ENCODE measurements around the gene CFAP74.

The CFAP74 gene

GRCh38 chr1:1968767-1969504 is 34.6 kb downstream of the CFAP74 start:
- no peaks in the 10 kb centered on the region for H3K4me1 Mint-ChIP-seq

GRCh38 chr1:1967879-1968278 is 35.7 kb downstream of the CFAP74 start:
- H3K4me1 Mint-ChIP-seq = no peaks in the 10 kb centered on the region
- no peaks in the 10 kb centered on the region for H3K36me3 Mint-ChIP-seq
- peaks cover 13% of the 10 kb centered on the region for H3K9me3 Mint-ChIP-seq
- CTCF ChIA-PET = no interaction called here
- DNase-seq = no peak
- H3K27me3 Mint-ChIP-seq = peaks cover 15% of the 10 kb centered on the region
- H3K27ac Mint-ChIP-seq = no peak overlapping the region
- no peak overlapping the region for H3K4me3 Mint-ChIP-seq

More at GRCh38 chr1:1968767-1969504, 34.6 kb downstream of the CFAP74 start:
- Mint-ChIP-seq H3K9me3 (peaks cover 13% of the 10 kb centered on the region), H3K27me3 (peaks cover 15% of the 10 kb centered on the region), H3K4me3 (no peak overlapping the region), H3K27ac (no peak overlapping the region), H3K36me3 (no peaks in the 10 kb centered on the region)
- no peak for DNase-seq
- CTCF ChIA-PET = no interaction called here

- Mint-ChIP-seq H3K4me1 (no peaks in the 10 kb centered on the region), H3K27ac (no peak overlapping the region), H3K36me3 (no peaks in the 10 kb centered on the region), H3K27me3 (peaks cover 19% of the 10 kb centered on the region), H3K4me3 (no peak overlapping the region), H3K9me3 (peaks cover 13% of the 10 kb centered on the region)
- no peak for DNase-seq
- CTCF ChIA-PET = no interaction called here
These were observed 36.4 kb downstream of the CFAP74 start for GRCh38 chr1:1967151-1967550.

GRCh38 chr1:1966071-1966740 is 37.4 kb downstream of the CFAP74 start:
- peaks cover 9% of the 10 kb centered on the region for H3K9me3 Mint-ChIP-seq

GRCh38 chr1:1965546-1965945 is 38.0 kb downstream of the CFAP74 start:
- CTCF ChIA-PET = no interaction called here
- no peaks in the 10 kb centered on the region for H3K4me1 Mint-ChIP-seq
- peaks cover 3% of the 10 kb centered on the region for H3K9me3 Mint-ChIP-seq
- no peak overlapping the region for H3K27ac Mint-ChIP-seq
- H3K27me3 Mint-ChIP-seq = peaks cover 35% of the 10 kb centered on the region
- no peak overlapping the region for H3K4me3 Mint-ChIP-seq
- no peaks in the 10 kb centered on the region for H3K36me3 Mint-ChIP-seq
- no peak for DNase-seq

More at GRCh38 chr1:1966071-1966740, 37.4 kb downstream of the CFAP74 start:
- H3K4me3 Mint-ChIP-seq = no peak overlapping the region
- peaks cover 29% of the 10 kb centered on the region for H3K27me3 Mint-ChIP-seq
- H3K27ac Mint-ChIP-seq = no peak overlapping the region
- no peak for DNase-seq
- CTCF ChIA-PET = no interaction called here
- no peaks in the 10 kb centered on the region for H3K36me3 Mint-ChIP-seq
- H3K4me1 Mint-ChIP-seq = no peaks in the 10 kb centered on the region

- peaks cover 3% of the 10 kb centered on the region for H3K9me3 Mint-ChIP-seq
- H3K4me1 Mint-ChIP-seq = no peaks in the 10 kb centered on the region
- no peak overlapping the region for H3K27ac Mint-ChIP-seq
- DNase-seq = no peak
- CTCF ChIA-PET = interaction anchor here (1.1 kb wide), 1 partner anchor 80 kb away, joined by 6 read pairs; no protein-coding TSS in a partner anchor
- H3K4me3 Mint-ChIP-seq = no peak overlapping the region
- H3K27me3 Mint-ChIP-seq = peaks cover 43% of the 10 kb centered on the region
- H3K36me3 Mint-ChIP-seq = no peaks in the 10 kb centered on the region
These were observed 38.8 kb downstream of the CFAP74 start for GRCh38 chr1:1964811-1965210.

- Mint-ChIP-seq H3K36me3 (no peaks in the 10 kb centered on the region), H3K27ac (no peak overlapping the region), H3K4me1 (no peaks in the 10 kb centered on the region), H3K27me3 (peaks cover 50% of the 10 kb centered on the region), H3K4me3 (no peak overlapping the region), H3K9me3 (no peaks in the 10 kb centered on the region)
- CTCF ChIA-PET = interaction anchor here (6.3 kb wide), 1 partner anchor 81 kb away, joined by 105 read pairs; no protein-coding TSS in a partner anchor
- DNase-seq = no peak
These were observed 40.0 kb downstream of the CFAP74 start for GRCh38 chr1:1963570-1963969.

- CTCF ChIA-PET = interaction anchor here (6.3 kb wide), 1 partner anchor 82 kb away, joined by 105 read pairs; no protein-coding TSS in a partner anchor
- no peak overlapping the region for H3K4me3 Mint-ChIP-seq
These were observed 40.8 kb downstream of the CFAP74 start for GRCh38 chr1:1962752-1963151.

GRCh38 chr1:1960480-1961196 is 42.9 kb downstream of the CFAP74 start:
- peaks cover 55% of the 10 kb centered on the region for H3K27me3 Mint-ChIP-seq
- CTCF ChIA-PET = interaction anchor here (0.7 to 6.3 kb wide), 6 partner anchors 30 to 215 kb away, joined by 3 to 105 read pairs (median 4); no protein-coding TSS in a partner anchor
- H3K27ac Mint-ChIP-seq = no peak overlapping the region
- no peaks in the 10 kb centered on the region for H3K36me3 Mint-ChIP-seq
- no peaks in the 10 kb centered on the region for H3K9me3 Mint-ChIP-seq
- H3K4me3 Mint-ChIP-seq = no peak overlapping the region
- no peaks in the 10 kb centered on the region for H3K4me1 Mint-ChIP-seq
- DNase-seq = no peak

More at GRCh38 chr1:1962752-1963151, 40.8 kb downstream of the CFAP74 start:
- Mint-ChIP-seq H3K36me3 (no peaks in the 10 kb centered on the region), H3K27me3 (peaks cover 56% of the 10 kb centered on the region), H3K27ac (no peak overlapping the region), H3K4me1 (no peaks in the 10 kb centered on the region), H3K9me3 (no peaks in the 10 kb centered on the region)
- no peak for DNase-seq

GRCh38 chr1:1959840-1960479 is 43.6 kb downstream of the CFAP74 start:
- no peak overlapping the region for H3K27ac Mint-ChIP-seq
- H3K4me1 Mint-ChIP-seq = peaks cover under 1% of the 10 kb centered on the region
- peaks cover 52% of the 10 kb centered on the region for H3K27me3 Mint-ChIP-seq
- peaks cover under 1% of the 10 kb centered on the region for H3K9me3 Mint-ChIP-seq
- peak; percentile 83 for DNase-seq
- CTCF ChIA-PET = interaction anchor here (0.9 to 6.3 kb wide), 6 partner anchors 30 to 179 kb away, joined by 3 to 105 read pairs (median 4); no protein-coding TSS in a partner anchor
- no peak overlapping the region for H3K4me3 Mint-ChIP-seq
- H3K36me3 Mint-ChIP-seq = no peaks in the 10 kb centered on the region

- no peaks in the 10 kb centered on the region for H3K36me3 Mint-ChIP-seq
- H3K9me3 Mint-ChIP-seq = peaks cover 3% of the 10 kb centered on the region
- peaks cover 48% of the 10 kb centered on the region for H3K27me3 Mint-ChIP-seq
- H3K4me1 Mint-ChIP-seq = peaks cover 4% of the 10 kb centered on the region
- H3K27ac Mint-ChIP-seq = no peak overlapping the region
- H3K4me3 Mint-ChIP-seq = no peak overlapping the region
- CTCF ChIA-PET = interaction anchor here (1.3 to 6.3 kb wide), 4 partner anchors 75 to 133 kb away, joined by 3 to 105 read pairs (median 5); no protein-coding TSS in a partner anchor
- DNase-seq = no peak
These were observed 44.1 kb downstream of the CFAP74 start for GRCh38 chr1:1959459-1959839.

- no peak for DNase-seq
- Mint-ChIP-seq H3K36me3 (no peaks in the 10 kb centered on the region), H3K4me3 (no peak overlapping the region), H3K27me3 (peaks cover 48% of the 10 kb centered on the region), H3K4me1 (peaks cover 4% of the 10 kb centered on the region), H3K9me3 (peaks cover 3% of the 10 kb centered on the region), H3K27ac (no peak overlapping the region)
- CTCF ChIA-PET = interaction anchor here (1.4 to 6.3 kb wide), 2 partner anchors 87 to 134 kb away, joined by 4 to 105 read pairs; no protein-coding TSS in a partner anchor
These were observed 45.5 kb downstream of the CFAP74 start for GRCh38 chr1:1958071-1958541.

GRCh38 chr1:1957533-1957961 is 46.0 kb downstream of the CFAP74 start:
- Mint-ChIP-seq H3K27me3 (peaks cover 48% of the 10 kb centered on the region), H3K4me1 (peaks cover 4% of the 10 kb centered on the region), H3K4me3 (no peak overlapping the region), H3K27ac (no peak overlapping the region), H3K9me3 (peaks cover 3% of the 10 kb centered on the region), H3K36me3 (no peaks in the 10 kb centered on the region)
- CTCF ChIA-PET = no interaction called here
- DNase-seq = no peak

Measured in activated naive CD4-positive, alpha-beta T cell treated with anti-CD3 and anti-CD28 coated beads, Interleukin-2, amount 10 ng/mL, durations not matched to agents 7 days and 5 days (primary cell).